KBM-7 (cell line): ENCODE measurements around the gene MCM3AP.
"Not testable (repeated sequence)": the region's sequence is repeated elsewhere in the genome, so short reads cannot be mapped to it uniquely, and the experiment has no call there.

Experiments used
- DNase-seq: peaks from one replicate; pipeline ENCODE4 v3.0.0-alpha.2; 2015
- in situ Hi-C: fragments of 300-500 bp; cut with MboI; formaldehyde crosslinking; loops from 2 replicates; pipeline ENCODE4 v1.14.3; 2020; ENCODE audit warnings: low sequenced_read_pairs, low pct_unique_long_range_greater_than_20kb, mixed read lengths

MCM3AP gene

DNA sequence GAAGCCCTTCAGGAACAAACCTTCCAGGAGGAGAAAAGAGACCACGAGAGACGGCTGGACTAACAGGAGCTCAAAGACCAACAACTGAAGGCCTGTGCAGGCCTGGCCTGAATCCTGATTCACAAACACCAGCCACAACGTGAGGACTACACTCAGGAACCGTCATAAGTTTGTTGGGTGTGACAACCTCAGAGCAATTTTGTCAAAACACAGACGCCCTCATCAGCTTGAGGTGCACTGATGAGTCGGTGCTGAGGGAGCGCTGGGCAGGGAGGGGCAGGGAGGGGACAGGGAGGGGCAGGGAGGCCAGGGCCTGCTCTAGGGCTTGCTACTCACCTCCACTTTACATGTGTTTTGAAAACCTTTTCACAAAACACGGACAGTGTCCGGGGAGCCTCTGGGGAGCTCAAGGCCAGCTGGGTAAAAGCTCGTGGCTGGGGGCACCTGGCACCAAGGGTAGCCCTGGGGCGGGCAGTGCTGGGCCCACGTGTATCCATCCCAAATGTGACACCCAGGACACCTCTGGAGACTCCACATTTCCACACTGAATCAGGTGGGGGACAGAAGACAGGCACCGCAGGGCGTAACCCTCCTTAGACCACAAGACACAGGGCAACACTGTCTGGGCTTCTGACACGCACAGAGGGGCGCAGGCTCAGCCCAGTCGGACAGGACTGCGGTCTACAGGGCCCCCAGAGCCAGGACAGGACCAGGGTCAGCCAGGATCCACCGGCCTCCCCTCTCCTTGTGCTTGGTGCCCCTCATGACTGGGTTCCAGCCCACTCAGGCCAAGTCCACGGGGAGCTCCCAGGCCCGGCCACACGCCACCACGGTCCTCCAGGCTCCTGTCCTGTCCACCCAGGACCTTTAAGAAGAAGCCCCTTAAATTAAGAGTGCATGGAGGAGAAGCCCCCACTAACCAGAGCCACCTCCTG lies 73.4 kb downstream of the MCM3AP start:
- in situ Hi-C loops, result no loop called here
- DNase-seq, result no peak

DNA sequence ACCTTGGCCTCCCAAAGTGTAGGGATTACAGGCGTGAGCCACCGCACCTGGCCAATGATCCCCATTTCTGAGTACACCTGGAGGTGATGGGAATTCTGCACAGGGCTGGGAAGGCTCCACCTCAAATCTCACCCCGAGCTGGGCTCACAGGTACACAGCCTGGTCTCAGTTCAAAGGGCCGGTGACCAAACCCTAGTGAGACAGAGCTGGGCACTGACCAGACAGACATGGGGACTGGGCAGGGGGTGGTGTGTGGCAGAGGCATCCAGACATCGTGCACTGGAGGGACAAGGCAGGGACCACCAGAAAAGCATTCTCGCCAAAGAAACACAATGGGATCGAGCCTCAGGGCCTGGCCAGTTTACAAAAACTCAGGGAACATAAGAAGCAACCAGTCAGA lies 74.0 kb downstream of the MCM3AP start:
- in situ Hi-C loops, result no loop called here
- no peak for DNase-seq

DNA sequence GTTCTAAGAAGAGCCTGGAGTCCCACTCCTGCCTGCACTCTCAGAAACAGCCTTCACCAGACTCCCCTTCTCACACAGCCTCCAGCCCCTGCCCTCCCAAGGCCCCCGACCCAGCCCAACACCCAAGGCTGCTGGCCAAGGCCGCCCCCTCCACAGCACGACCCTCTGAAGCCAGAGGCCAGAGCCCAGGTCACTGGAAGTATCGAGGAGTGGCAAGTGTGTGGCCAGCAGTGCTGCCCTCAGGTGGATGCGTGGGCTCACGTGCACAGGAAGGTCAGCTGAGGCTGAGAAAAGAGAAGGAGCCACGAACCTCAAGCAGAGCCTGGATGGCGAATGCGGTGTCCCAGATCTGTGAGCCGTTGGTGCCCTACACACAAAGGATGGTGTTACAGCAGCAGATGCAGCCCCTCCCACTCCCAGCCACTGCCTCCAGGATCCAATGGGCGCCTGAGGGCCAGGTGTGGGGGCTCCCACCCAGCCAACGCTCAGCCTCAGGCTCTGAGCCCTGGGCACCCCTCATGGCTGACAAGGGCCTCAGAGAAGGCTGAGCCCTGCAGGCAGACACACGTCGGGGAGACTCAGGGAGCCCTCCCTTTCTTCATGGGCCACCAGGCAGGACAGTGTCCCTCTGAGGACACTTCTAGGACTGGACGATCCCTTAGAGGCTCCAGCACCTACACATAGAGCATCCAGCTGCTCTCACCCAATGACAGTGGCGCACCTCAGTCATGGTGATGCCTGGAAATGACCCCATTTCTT lies 74.9 kb downstream of the MCM3AP start:
- no peak for DNase-seq
- in situ Hi-C loops, result no loop called here

DNA sequence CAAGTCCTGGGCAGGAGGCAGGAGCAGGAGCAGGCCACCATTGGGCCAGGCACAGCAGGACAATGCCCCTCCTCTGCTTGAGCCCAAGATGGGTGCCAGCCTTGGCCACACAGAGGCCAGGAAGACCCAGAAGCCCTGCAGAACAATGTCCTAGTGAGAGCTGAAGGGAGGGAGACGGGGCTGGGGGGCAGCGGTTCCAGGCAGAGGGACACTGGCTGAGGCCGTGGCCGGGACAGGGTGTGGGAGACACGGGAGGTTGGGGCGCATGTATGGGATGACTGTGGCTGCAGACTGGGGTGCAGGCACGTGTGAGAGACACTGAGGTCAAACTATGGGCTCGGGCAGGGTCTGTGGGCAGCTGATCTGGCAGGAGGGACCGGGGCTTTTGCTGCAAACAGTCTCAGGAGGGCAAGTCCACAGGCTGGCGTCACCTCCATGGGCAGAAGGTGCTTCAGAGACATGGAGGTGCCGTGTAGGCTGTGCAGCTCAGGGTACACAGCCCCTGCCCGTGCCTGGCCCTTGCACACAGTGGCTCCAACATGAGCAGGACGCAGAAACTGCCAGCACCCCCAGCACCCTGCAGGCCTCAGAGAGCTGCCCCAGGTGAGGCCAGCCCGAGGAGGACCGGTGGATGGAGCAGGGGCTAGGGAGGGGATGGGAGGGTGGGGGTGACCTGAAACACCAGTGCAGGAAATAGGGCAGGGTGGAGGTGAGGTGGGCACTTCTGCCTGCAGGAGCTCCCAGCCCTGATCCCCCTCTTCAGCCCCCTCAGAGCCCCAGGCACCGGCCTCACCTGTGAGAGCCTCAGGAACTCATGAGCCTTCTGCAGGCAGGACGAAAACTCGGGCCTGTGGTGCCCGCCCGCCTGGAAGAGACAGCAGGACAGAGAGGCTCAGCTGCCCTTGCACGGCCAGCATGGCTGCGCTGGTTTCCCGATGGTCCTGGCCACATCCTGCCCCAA lies 76.4 kb downstream of the MCM3AP start:
- DNase-seq, result no peak
- in situ Hi-C loops, result no loop called here

DNA sequence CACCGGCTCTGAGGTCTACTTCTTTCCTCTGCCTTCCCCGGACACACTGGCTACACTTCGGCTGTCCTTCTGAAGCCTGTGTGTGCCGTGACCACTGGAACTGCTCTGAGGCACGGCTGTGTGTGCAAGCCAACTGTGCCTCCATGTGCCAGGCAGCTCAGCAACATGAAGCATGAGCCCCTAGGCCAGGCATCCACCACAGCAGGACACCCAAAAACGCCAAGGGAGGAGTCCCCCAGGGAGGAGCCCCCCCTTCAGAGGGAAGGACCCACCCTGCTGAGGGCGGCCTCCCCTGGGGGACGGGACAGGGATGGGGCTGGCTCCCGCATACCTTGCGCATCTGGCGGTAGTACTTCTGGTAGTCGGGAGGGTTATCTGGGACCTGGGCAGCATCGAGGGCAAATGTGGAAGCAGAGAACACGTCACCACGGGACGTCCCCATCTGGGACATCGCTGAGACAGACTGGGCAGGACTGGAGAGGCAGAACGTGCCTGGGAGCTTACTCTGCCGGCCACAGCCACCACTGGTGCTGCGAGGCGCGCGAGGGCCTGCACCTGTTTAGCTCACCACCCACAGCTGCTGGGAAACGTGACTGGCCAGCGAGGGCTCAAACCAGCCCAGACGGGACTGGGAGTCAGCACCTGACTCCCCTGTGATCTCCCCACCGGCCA lies 77.4 kb downstream of the MCM3AP start:
- in situ Hi-C loops, result no loop called here

DNA sequence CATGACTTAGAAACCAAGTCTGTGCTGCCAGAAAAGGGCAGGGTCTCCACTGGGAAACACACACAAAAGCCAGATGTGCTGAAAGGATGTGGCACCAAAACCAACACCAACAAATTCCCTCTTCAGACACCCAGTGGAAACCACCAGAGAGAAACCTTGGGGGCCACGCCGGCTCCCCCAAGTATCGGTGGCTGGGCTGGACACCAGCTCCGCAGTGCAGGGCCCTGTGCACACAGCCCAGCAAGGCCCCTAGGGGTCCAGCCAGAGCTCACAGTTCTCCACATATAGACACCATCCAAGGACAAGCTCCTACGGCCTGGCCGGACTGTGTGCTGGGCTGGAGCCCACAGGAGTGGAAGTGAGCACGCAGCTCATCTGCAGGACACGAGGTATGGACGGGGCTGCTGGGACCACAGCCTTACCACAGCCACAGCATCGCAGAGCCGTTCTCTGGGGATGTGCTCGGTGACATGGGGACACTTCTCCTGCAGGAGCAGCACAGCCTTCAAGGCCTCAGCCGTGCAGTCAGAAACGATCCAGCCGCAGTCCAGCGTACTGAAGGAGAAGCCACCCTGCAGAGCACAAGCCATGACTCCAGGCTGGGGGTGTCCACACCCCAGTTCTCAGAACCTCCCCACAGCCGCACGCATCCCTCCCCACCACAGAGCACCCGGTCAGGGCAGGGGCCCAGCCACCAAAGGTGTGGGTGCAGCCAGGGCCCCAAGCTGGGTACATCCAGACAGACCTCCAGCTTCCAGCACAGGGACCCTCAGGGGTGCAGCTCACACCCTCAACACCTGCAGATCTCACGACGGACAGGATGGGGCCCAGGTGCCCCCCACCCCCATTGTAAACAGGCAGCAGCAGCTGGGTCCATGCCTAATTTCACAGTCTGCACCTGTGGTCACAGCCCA lies 78.1 kb downstream of the MCM3AP start:
- in situ Hi-C loops, result no loop called here
- no peak for DNase-seq

More for the DNA sequence above, 77.4 kb downstream of the MCM3AP start:
- no peak for DNase-seq

DNA sequence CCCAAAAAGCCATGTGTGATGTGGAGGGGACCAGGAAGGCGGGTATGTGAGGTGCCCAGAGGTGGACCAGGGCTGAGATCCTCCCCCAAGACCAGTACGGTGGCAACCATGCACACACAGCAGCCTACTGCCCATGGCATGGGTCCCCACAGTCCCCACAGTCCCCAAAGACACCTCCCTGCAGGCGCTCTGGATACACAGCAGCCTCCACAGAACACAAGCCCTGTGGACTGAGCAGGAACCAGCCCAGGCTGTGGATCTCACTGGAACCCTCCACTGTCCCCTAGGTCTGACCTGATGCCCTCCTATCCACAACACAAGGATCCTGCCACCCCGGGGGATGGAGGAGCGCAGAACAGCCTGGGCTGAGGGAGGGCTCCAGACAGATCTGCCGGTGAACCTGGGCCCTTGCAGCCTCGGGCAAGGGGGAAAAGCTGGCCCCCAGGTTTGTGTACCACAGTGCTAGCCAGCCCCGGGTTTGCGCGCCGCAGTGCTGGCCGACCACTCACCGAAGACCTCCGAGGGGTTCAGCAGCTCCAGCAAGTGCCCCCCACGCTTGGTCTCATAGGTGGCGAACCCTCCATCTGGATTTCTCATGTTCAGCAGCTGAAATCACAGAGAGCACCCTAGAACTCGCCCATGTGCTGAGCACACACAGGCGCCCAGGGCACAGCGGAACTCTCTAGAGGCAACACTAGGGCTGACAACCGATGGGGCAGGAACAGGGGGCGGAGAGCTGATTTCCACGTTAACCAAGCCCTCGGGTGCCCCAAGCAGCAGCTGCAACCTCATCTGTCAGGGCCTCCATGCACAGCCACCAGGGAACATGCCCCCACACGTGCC lies 79.0 kb downstream of the MCM3AP start:
- in situ Hi-C loops, result no loop called here
- no peak for DNase-seq

DNA sequence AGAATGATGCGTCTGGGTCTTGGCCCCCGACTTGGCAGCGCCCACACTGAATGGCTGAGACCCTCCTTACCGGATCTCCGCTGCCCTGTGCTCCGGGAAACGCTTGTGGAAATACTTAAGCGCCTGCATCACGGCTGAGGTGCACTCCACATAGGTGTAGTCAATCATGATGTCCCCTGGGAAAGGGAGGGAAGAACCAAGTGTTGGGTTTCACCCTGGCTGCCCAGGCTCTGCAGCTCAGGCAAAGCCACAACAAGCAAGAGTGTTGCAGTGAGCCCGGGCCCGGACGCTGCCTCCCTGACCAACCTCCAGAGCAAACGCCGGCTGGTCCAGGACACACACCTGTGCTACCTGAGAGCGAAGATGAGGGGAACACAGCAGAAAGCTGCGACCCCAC lies 79.6 kb downstream of the MCM3AP start:
- in situ Hi-C loops, result no loop called here
- DNase-seq, result no peak

DNA sequence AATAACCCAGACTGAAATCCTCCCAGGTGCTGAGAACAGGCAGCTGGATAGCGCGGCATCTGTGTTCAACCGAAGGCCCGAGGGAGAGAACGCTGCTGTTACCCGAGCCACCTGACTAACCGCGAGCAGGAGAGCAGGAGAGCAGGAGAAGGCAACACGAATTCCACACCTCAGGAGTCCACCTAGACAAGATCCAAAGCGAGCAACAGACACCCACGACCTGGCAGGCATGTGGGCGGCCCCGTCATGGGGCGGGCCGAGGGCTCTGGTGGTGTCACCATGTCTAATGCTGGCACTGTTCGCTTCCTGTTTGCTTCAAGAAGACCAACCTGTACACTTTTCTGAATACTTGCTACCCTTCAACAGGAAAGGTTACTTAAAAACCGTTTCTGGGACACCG lies 80.2 kb downstream of the MCM3AP start:
- no peak for DNase-seq
- in situ Hi-C loops, result no loop called here

DNA sequence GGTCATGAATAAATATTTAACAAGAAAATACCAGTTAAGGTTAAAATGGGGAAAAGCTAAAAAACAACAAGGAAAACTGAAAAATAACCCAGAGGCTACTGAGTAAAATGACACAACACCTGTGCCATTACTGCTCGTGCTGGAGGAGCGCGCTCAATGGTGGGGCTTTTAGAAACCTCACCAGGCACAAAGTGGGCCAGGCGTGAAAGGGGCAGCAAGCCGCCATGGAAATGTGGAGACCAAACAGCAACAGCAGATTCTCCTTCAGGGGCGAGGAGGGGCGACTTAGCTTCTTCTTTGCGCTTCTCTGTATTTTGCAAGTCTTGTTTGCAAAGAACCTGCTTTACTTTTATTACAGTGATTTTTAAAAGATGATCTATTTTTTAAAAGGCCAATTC lies 82.2 kb downstream of the MCM3AP start:
- in situ Hi-C loops, result no loop called here
- no peak for DNase-seq

DNA sequence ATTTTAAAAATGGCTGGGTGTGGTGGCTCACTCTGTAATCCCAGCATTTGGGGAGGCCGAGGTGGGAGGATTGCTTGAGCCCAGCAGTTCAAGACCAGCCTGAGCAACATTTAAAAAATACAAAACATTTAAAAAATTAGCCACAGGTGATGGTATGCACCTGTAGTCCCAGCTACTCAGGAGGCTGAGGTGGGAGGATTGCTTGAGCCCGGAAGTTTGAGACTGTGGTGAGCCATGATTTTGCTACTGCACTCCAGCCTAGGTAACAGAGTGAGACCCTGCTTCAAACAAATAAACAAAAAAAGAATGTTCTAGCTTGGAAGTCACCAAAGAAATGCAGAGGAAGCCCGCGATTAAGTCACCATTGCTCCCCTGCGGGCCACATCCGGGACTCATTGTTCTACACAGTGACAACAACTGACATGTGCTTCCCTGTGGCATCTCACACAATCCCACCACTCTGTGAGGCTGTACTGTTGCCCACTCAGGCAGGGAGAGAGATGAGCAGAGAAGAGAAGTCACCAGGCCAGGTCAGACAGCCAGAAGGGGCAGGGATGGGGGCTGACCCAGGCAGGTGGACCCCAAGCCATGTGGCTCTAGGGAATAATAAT lies 82.7 kb downstream of the MCM3AP start:
- in situ Hi-C loops, result no loop called here
- DNase-seq, result no peak

DNA sequence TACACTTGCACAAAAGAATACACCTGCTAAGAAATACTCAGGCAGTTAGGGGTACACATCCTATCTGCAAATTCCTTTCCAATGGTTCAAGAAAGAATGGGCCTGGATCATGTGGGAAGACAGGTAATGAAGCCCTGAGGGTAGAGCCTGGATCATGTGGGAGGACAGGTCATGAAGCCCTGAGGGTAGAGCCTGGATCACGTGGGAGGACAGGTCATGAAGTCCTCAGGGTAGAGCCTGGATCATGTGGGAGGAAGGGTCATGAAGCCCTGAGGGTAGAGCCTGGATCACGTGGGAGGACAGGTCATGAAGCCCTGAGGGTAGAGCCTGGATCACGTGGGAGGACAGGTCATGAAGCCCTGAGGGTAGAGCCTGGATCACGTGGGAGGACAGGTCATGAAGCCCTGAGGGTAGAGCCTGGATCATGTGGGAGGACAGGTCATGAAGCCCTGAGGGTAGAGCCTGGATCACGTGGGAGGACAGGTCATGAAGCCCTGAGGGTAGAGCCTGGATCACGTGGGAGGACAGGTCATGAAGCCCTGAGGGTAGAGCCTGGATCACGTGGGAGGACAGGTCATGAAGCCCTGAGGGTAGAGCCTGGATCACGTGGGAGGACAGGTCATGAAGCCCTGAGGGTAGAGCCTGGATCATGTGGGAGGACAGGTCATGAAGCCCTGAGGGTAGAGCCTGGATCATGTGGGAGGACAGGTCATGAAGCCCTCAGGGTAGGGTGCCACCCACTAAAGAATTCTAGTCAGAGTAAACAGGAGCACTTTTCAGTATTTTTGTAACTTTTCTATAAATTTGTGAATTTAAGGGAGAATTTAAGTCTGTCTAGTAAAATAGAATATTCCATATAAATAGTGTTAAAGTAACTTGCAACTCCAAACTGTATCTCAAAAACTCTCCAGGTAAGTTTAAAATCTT lies 84.3 kb downstream of the MCM3AP start:
- DNase-seq, in situ Hi-C loops: not testable (repeated sequence)

DNA sequence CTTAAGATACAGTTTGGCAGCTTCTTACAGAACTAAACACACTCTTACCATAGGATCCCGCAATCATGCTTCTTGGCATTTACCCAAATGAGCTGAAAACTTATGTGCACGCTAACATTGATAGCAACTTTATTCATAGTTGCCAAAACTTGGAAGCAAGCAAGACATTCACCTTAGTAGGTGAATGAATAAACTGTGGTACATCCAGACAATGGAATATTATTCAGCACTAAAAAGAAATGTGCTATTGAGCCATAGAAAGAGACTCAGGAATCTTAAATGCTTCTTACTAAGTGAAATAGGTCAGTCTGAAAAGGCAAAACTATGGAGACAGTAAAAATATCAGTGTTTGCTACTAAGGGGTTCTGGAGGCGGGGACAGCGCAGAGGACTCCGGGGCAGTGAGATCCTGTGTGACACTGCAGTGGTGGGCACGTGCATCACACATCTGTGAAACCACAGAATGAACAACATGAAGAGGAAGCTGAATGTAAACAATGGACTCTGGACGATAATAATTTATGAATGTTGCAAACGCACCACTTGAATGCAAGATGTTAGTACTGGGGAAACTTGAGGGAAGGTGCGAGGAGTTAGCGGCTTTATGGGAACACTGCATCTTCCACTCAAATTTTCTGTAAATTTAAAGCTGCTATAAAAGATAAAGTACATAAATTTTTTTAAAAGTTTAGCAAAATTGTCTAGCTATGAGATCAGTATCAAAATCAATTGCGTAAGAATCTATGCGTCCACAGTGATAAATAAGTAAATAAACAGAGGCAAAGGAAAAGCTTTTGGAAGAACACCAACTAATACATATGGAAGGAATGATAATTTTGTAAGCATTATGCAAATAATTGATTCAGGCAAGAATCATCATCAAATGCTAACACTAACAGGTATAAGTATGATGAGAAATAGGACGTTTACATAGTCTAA lies 85.7 kb downstream of the MCM3AP start:
- DNase-seq, result no peak
- in situ Hi-C loops, result no loop called here

DNA sequence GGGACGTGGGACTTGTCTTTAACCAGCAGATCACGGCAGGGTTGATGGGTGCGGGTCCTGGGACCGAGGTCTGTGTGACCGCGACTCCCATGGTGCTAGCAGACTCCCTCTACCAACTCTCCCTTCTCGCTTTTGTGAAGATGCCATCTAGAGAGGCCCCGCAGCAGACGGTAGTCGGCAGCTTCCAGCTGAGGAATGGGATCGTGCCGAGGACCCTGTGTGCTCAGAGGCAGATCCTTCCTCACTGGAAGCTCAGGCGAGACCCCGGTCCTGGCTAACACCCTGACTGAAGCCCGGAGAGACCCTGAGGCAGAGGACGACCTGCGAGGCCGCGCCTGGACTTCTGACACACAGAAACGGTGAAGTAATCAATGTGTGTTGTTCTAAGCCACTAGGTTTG lies 88.7 kb downstream of the MCM3AP start:
- in situ Hi-C loops, result no loop called here
- no peak for DNase-seq
